ENCODE results near the gene CCDC141. TPM values are rescaled to one million over a fixed set of nuclear protein-coding genes. Genes with fewer than 3 reads are reported as not detected.

The CCDC141 gene
- total RNA-seq, 1 donor from 2014 or later, result 1.2 TPM

DNA sequence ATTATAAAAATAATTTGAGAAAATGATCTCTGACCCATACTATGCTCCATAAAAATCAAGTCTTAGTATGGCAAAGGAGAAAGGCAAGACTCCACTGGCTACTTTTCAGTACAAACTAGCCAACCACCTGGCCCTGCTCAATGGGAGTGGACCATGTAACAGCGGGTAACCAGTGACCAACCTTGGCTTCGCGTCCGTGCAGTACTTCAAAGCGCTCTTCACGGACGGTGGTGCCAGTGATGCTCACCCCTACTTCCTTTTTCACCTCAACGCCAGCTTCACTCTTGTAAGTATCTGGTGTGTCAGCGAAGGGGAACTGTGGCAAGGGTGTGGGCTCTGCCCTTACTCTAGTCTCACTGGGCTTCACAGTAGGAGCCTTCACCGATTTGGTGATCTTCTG lies 266.0 kb downstream of the CCDC141 start:
- Mint-ChIP-seq H3K4me3 (no peak overlapping the region), H3K27ac (no peak overlapping the region), H3K27me3 (ENCODE audit: low read depth) (no peaks in the 10 kb centered on the region), H3K4me1 (no peaks in the 10 kb centered on the region), H3K36me3 (no peaks in the 10 kb centered on the region), H3K9me3 (no peaks in the 10 kb centered on the region)
- no peak for TF ChIP-seq CTCF (IDR thresholded peaks at IDR 0.05; ENCODE audit: unreplicated experiment)
- DNase-seq (ENCODE audit: low spot score in 2 of 2, unreplicated experiment in 2 of 2), result no peak

DNA sequence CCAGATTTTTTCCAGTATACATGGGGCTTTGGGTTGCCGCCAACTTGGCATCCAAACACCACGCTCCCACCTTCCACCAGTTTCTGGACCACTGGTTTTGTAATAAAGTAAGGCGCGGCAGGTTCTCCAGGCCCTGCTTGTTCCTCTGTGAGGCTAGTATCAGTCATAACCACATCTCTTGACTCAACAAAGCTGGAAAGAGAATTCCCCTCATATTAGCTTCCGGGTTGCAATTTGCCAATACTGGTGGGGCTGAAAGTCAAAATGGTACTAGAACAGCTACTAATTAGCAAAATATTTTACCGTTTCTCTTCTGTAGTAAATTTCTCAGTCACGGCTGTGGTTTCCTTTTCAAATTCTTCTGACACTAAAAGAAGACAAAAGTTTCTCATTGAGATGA lies 267.7 kb downstream of the CCDC141 start:
- no peak for DNase-seq (ENCODE audit: low spot score in 2 of 2, unreplicated experiment in 2 of 2)
- H3K36me3 Mint-ChIP-seq, result no peaks in the 10 kb centered on the region

More for the DNA sequence above, 267.7 kb downstream of the CCDC141 start:
- H3K4me3 Mint-ChIP-seq, result no peak overlapping the region
- H3K27ac Mint-ChIP-seq, result no peak overlapping the region
- no peaks in the 10 kb centered on the region for H3K9me3 Mint-ChIP-seq
- TF ChIP-seq CTCF (IDR thresholded peaks at IDR 0.05; ENCODE audit: unreplicated experiment), result no peak
- H3K4me1 Mint-ChIP-seq, result no peaks in the 10 kb centered on the region
- H3K27me3 Mint-ChIP-seq (ENCODE audit: low read depth), result no peaks in the 10 kb centered on the region

Other genes starting within 250 kb of the CCDC141 start
- 0.84 to 1.2 TPM (median 1.0 TPM) in 3 replicates for gene TTN, start 242.7 kb downstream of the CCDC141 start, total RNA-seq
- 55.8 to 59.7 TPM (median 56.9 TPM) in 3 replicates for gene SESTD1, start 214.7 kb upstream of the CCDC141 start, total RNA-seq

Measured in mesothelial cell of epicardium (in vitro differentiated cells).